ENCODE data around the gene CHPT1.

The CHPT1 gene

DNA sequence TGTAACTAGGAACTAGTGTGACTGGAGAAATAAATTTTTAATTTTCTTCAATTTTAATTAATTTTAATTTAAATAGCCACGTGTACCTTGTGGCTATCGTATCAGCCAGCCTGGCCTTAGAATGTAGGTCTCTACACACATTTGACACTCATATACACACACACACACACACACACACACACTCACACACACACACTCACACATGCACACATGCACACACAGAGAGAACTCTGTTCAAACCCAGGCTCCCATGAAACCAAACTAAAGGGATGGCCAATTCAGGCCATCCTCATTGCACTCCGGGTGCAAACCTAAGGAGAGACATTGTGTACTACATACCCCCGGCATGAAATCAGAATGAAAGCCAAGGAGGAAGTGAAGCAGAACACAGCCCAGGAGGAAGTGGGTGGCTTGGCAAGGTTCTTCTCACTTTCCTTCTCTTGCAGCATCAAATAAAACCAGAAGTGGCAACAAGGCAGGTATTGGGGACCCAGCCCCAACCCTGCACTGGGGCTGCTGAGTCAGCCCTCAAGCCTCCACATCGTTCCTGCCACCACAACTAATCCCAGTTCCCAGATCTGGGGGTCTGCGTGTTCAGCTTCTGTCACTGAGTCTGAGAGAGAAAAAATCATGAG, 26.2 kb upstream of the CHPT1 start:
- peak; percentile 20; the same call in 1 of the 3 replicates for ATAC-seq
- TF ChIP-seq ZNF70 (CRISPR knock-in tag; IDR thresholded peaks at IDR 0.05) (no peak), ISL1 (CRISPR knock-in tag; IDR thresholded peaks at IDR 0.05) (no peak), ZC3H10 (CRISPR knock-in tag; IDR thresholded peaks at IDR 0.05) (no peak), TOX (CRISPR knock-in tag; IDR thresholded peaks at IDR 0.05; ENCODE audit: borderline replicate concordance) (no peak), PPARA (CRISPR knock-in tag; IDR thresholded peaks at IDR 0.05; ENCODE audit: borderline replicate concordance) (no peak), ZNF8 (CRISPR knock-in tag; IDR thresholded peaks at IDR 0.05) (no peak), RARB (CRISPR knock-in tag; IDR thresholded peaks at IDR 0.05) (no peak), ARNTL (CRISPR knock-in tag; IDR thresholded peaks at IDR 0.05; ENCODE audit: borderline replicate concordance, low read depth) (no peak), ESRRG (CRISPR knock-in tag; IDR thresholded peaks at IDR 0.05) (no peak), ZNF565 (CRISPR knock-in tag; conservative IDR thresholded peaks at IDR 0.05; ENCODE audit: low read depth) (no peak), ZFP30 (CRISPR knock-in tag; IDR thresholded peaks at IDR 0.05) (no peak)
- TF ChIP-seq, protein P1, sequence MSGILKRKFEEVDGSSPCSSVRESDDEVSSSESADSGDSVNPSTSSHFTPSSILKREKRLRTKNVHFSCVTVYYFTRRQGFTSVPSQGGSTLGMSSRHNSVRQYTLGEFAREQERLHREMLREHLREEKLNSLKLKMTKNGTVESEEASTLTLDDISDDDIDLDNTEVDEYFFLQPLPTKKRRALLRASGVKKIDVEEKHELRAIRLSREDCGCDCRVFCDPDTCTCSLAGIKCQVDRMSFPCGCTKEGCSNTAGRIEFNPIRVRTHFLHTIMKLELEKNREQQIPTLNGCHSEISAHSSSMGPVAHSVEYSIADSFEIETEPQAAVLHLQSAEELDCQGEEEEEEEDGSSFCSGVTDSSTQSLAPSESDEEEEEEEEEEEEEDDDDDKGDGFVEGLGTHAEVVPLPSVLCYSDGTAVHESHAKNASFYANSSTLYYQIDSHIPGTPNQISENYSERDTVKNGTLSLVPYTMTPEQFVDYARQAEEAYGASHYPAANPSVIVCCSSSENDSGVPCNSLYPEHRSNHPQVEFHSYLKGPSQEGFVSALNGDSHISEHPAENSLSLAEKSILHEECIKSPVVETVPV (CRISPR knock-in tag; IDR thresholded peaks at IDR 0.05) = no peak
- TF ChIP-seq, protein P2, sequence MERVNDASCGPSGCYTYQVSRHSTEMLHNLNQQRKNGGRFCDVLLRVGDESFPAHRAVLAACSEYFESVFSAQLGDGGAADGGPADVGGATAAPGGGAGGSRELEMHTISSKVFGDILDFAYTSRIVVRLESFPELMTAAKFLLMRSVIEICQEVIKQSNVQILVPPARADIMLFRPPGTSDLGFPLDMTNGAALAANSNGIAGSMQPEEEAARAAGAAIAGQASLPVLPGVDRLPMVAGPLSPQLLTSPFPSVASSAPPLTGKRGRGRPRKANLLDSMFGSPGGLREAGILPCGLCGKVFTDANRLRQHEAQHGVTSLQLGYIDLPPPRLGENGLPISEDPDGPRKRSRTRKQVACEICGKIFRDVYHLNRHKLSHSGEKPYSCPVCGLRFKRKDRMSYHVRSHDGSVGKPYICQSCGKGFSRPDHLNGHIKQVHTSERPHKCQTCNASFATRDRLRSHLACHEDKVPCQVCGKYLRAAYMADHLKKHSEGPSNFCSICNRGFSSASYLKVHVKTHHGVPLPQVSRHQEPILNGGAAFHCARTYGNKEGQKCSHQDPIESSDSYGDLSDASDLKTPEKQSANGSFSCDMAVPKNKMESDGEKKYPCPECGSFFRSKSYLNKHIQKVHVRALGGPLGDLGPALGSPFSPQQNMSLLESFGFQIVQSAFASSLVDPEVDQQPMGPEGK (CRISPR knock-in tag; IDR thresholded peaks at IDR 0.05; ENCODE audit: borderline replicate concordance) = no peak
- TF ChIP-seq, protein P3, sequence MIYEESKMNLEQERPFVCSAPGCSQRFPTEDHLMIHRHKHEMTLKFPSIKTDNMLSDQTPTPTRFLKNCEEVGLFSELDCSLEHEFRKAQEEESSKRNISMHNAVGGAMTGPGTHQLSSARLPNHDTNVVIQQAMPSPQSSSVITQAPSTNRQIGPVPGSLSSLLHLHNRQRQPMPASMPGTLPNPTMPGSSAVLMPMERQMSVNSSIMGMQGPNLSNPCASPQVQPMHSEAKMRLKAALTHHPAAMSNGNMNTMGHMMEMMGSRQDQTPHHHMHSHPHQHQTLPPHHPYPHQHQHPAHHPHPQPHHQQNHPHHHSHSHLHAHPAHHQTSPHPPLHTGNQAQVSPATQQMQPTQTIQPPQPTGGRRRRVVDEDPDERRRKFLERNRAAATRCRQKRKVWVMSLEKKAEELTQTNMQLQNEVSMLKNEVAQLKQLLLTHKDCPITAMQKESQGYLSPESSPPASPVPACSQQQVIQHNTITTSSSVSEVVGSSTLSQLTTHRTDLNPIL (CRISPR knock-in tag; IDR thresholded peaks at IDR 0.05; ENCODE audit: low read depth) = no peak
- TF ChIP-seq, protein P4, sequence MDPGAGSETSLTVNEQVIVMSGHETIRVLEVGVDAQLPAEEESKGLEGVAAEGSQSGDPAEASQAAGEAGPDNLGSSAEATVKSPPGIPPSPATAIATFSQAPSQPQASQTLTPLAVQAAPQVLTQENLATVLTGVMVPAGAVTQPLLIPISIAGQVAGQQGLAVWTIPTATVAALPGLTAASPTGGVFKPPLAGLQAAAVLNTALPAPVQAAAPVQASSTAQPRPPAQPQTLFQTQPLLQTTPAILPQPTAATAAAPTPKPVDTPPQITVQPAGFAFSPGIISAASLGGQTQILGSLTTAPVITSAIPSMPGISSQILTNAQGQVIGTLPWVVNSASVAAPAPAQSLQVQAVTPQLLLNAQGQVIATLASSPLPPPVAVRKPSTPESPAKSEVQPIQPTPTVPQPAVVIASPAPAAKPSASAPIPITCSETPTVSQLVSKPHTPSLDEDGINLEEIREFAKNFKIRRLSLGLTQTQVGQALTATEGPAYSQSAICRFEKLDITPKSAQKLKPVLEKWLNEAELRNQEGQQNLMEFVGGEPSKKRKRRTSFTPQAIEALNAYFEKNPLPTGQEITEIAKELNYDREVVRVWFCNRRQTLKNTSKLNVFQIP (CRISPR knock-in tag; IDR thresholded peaks at IDR 0.05; ENCODE audit: borderline replicate concordance, low read depth) = no peak

DNA sequence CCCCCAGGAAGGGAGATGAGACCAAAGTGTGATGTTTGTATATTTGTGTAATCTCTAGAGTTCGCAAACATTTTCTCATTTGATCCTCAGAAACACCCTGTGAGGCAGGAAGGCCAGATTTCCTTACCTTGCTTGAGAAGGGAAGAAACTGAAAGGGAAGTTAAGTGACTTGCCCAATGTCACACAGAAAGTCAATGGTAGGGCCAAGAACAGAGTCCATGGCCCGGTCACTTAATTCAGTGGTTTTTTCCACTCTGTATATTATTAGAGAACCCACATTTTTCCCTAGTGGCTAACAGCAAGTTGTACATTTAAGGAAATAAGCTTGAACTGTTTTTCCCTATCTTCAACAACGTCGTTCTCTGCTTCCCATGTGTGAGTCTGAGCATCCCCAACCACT, 25.6 kb upstream of the CHPT1 start:
- TF ChIP-seq ZFP3 (CRISPR knock-in tag; IDR thresholded peaks at IDR 0.05) (no peak), ZC3H10 (CRISPR knock-in tag; IDR thresholded peaks at IDR 0.05) (no peak), ARNTL (CRISPR knock-in tag; IDR thresholded peaks at IDR 0.05; ENCODE audit: borderline replicate concordance, low read depth) (no peak), RARB (CRISPR knock-in tag; IDR thresholded peaks at IDR 0.05) (no peak), ZNF70 (CRISPR knock-in tag; IDR thresholded peaks at IDR 0.05) (no peak), CSDC2 (CRISPR knock-in tag; IDR thresholded peaks at IDR 0.05) (no peak)
- TF ChIP-seq, protein P5, sequence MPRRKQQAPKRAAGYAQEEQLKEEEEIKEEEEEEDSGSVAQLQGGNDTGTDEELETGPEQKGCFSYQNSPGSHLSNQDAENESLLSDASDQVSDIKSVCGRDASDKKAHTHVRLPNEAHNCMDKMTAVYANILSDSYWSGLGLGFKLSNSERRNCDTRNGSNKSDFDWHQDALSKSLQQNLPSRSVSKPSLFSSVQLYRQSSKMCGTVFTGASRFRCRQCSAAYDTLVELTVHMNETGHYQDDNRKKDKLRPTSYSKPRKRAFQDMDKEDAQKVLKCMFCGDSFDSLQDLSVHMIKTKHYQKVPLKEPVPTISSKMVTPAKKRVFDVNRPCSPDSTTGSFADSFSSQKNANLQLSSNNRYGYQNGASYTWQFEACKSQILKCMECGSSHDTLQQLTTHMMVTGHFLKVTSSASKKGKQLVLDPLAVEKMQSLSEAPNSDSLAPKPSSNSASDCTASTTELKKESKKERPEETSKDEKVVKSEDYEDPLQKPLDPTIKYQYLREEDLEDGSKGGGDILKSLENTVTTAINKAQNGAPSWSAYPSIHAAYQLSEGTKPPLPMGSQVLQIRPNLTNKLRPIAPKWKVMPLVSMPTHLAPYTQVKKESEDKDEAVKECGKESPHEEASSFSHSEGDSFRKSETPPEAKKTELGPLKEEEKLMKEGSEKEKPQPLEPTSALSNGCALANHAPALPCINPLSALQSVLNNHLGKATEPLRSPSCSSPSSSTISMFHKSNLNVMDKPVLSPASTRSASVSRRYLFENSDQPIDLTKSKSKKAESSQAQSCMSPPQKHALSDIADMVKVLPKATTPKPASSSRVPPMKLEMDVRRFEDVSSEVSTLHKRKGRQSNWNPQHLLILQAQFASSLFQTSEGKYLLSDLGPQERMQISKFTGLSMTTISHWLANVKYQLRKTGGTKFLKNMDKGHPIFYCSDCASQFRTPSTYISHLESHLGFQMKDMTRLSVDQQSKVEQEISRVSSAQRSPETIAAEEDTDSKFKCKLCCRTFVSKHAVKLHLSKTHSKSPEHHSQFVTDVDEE (CRISPR knock-in tag; IDR thresholded peaks at IDR 0.05) = no peak
- TF ChIP-seq, protein P2 (CRISPR knock-in tag; IDR thresholded peaks at IDR 0.05; ENCODE audit: borderline replicate concordance) = no peak
- TF ChIP-seq, protein P4 (CRISPR knock-in tag; IDR thresholded peaks at IDR 0.05; ENCODE audit: borderline replicate concordance, low read depth) = no peak
- TF ChIP-seq, protein P1 (CRISPR knock-in tag; IDR thresholded peaks at IDR 0.05) = no peak
- ATAC-seq = peak; percentile 15; the same call in 1 of the 3 replicates
